ENCODE results near the gene HUS1B. TPM values are rescaled to one million over a fixed set of nuclear protein-coding genes. Genes with fewer than 3 reads are reported as not detected.

The HUS1B gene
- polyA plus RNA-seq, 3 donors: 0.23 to 0.73 TPM; not detected in 1

- Histone ChIP-seq H3K79me2 (ENCODE audit: insufficient read depth, low read length) (no peaks in the 10 kb centered on the region), H3K9ac (ENCODE audit: insufficient read depth, low read length, poor library complexity, severe bottlenecking) (no peak overlapping the region), H3K27ac (ENCODE audit: low read depth in 1 of 2, low read length in 2 of 2) (no peak overlapping the region), H3K4me3 (replicated peaks in 1 of 3; ENCODE audit: low read depth in 2 of 3, low read length in 3 of 3) (no peak overlapping the region), H4K20me1 (ENCODE audit: insufficient read depth, low read length) (peaks cover 7% of the 10 kb centered on the region), H3K36me3 (replicated peaks in 1 of 2; ENCODE audit: control insufficient read depth in 1 of 2, insufficient read depth in 2 of 2, low read length in 2 of 2) (peaks cover 13 to 39% of the 10 kb centered on the region in 2 donors), H3K4me1 (ENCODE audit: control insufficient read depth in 1 of 2, insufficient read depth in 2 of 2, low read length in 2 of 2) (no peaks in the 10 kb centered on the region), H2AFZ (ENCODE audit: insufficient read depth, low read depth, low read length, poor library complexity, severe bottlenecking) (no peak overlapping the region), H3K4me2 (replicated peaks; ENCODE audit: extremely low read depth, low read length, poor library complexity, severe bottlenecking) (no peak overlapping the region), H3K9me3 (replicated peaks in 1 of 2; ENCODE audit: control insufficient read depth in 1 of 2, insufficient read depth in 1 of 2, low read length in 2 of 2) (no peaks in the 10 kb centered on the region), H3K27me3 (ENCODE audit: control insufficient read depth in 2 of 2, insufficient read depth in 2 of 2, low read length in 2 of 2) (no peaks in the 10 kb centered on the region)
- WGBS (ENCODE audit: insufficient coverage): 80% methylated on average over 1 of the region's 5 CpGs
- Mint-ChIP-seq H3K36me3 (peaks cover 35 to 41% of the 10 kb centered on the region in 2 donors), H3K4me3 (no peak overlapping the region), H3K27me3 (ENCODE audit: low read depth in 3 of 3) (peaks cover 0 to 2% (median 0%) of the 10 kb centered on the region in 3 donors), H3K9me3 (peaks cover 0 to 3% (median under 1%) of the 10 kb centered on the region in 7 donors), H3K27ac (no peak overlapping the region), H3K4me1 (no peaks in the 10 kb centered on the region)
- no peak for DNase-seq
- TF ChIP-seq CTCF (IDR thresholded peaks at IDR 0.05): no peak
- intact Hi-C loops (cut with micrococcal nuclease): no loop called here
Observed at GRCh38 chr6:636488-636887, 20.4 kb downstream of the HUS1B start.

- intact Hi-C loops (cut with micrococcal nuclease): no loop called here
- no CpG with 5 or more reads among the region's 5 CpGs for WGBS (ENCODE audit: insufficient coverage)
- H3K27ac Mint-ChIP-seq: no peak overlapping the region
- no peak overlapping the region for H3K4me3 Mint-ChIP-seq
- Histone ChIP-seq H2AFZ (ENCODE audit: insufficient read depth, low read depth, low read length, poor library complexity, severe bottlenecking) (no peak overlapping the region), H3K27me3 (ENCODE audit: control insufficient read depth in 2 of 2, insufficient read depth in 2 of 2, low read length in 2 of 2) (no peaks in the 10 kb centered on the region), H3K27ac (ENCODE audit: low read depth in 1 of 2, low read length in 2 of 2) (no peak overlapping the region), H3K36me3 (replicated peaks in 1 of 2; ENCODE audit: control insufficient read depth in 1 of 2, insufficient read depth in 2 of 2, low read length in 2 of 2) (peaks cover 16 to 39% of the 10 kb centered on the region in 2 donors), H3K9me3 (replicated peaks in 1 of 2; ENCODE audit: control insufficient read depth in 1 of 2, insufficient read depth in 1 of 2, low read length in 2 of 2) (no peaks in the 10 kb centered on the region), H4K20me1 (ENCODE audit: insufficient read depth, low read length) (peaks cover 4% of the 10 kb centered on the region), H3K79me2 (ENCODE audit: insufficient read depth, low read length) (no peaks in the 10 kb centered on the region), H3K4me1 (ENCODE audit: control insufficient read depth in 1 of 2, insufficient read depth in 2 of 2, low read length in 2 of 2) (no peaks in the 10 kb centered on the region), H3K4me2 (replicated peaks; ENCODE audit: extremely low read depth, low read length, poor library complexity, severe bottlenecking) (no peak overlapping the region), H3K4me3 (replicated peaks in 1 of 3; ENCODE audit: low read depth in 2 of 3, low read length in 3 of 3) (no peak overlapping the region), H3K9ac (ENCODE audit: insufficient read depth, low read length, poor library complexity, severe bottlenecking) (no peak overlapping the region)
- DNase-seq: no peak
- no peaks in the 10 kb centered on the region for H3K9me3 Mint-ChIP-seq
- H3K4me1 Mint-ChIP-seq: no peaks in the 10 kb centered on the region
- no peak for TF ChIP-seq CTCF (IDR thresholded peaks at IDR 0.05)
- H3K36me3 Mint-ChIP-seq: peaks cover 40 to 43% of the 10 kb centered on the region in 2 donors
- H3K27me3 Mint-ChIP-seq (ENCODE audit: low read depth in 3 of 3): peaks cover 0 to 2% (median 0%) of the 10 kb centered on the region in 3 donors
Observed at GRCh38 chr6:635233-635632, 21.7 kb downstream of the HUS1B start.

Data from CD14-positive monocyte (primary cell).